Activated naive CD8-positive, alpha-beta T cell treated with anti-CD3 and anti-CD28 coated beads, Interleukin-2, amount 10 ng/mL, durations not matched to agents 7 days and 5 days (primary cell): ENCODE data around the gene HIGD1A. TPM values are rescaled to one million over a fixed set of nuclear protein-coding genes. Genes with fewer than 3 reads are reported as not detected.

Experiments used
- ATAC-seq: fragments of 150-1000 bp; cut with Tn5 transposase; one replicate; pipeline ENCODE4 v1.10.0; 2021; ENCODE audit warnings: low read depth, moderate library complexity
- POLR2A ChIA-PET: fragments of 350-600 bp; sonication (Branson Sonifier 250); formaldehyde crosslinking; loops from one replicate; lab custom pipeline; 2021; ENCODE audit warnings: antibody characterized with exemption; lab: Charles Lee
- DNase-seq: peaks from one replicate; pipeline ENCODE4 v3.0.0; 2021
- H3K27ac Mint-ChIP-seq: one replicate; pipeline ENCODE4 v1.8.0; 2022; ENCODE audit warnings: mild to moderate bottlenecking, mixed read lengths
- H3K27me3 Mint-ChIP-seq: one replicate; pipeline ENCODE4 v1.8.0; 2022; ENCODE audit warnings: mild to moderate bottlenecking, moderate library complexity, mixed read lengths
- H3K36me3 Mint-ChIP-seq: one replicate; pipeline ENCODE4 v1.8.0; 2021; ENCODE audit warnings: mild to moderate bottlenecking, mixed read lengths
- H3K4me1 Mint-ChIP-seq: one replicate; pipeline ENCODE4 v1.8.0; 2021; ENCODE audit warnings: mixed read lengths
- H3K4me3 Mint-ChIP-seq: one replicate; pipeline ENCODE4 v1.8.0; 2022; ENCODE audit warnings: mild to moderate bottlenecking, moderate library complexity, mixed read lengths
- H3K9me3 Mint-ChIP-seq: one replicate; pipeline ENCODE4 v1.8.0; 2021; ENCODE audit warnings: mixed read lengths
- total RNA-seq, 2 experiments: library from RNA; stranded (reverse); gene quantifications; one replicate each; pipeline ENCODE4 v1.2.3, GENCODE V29; 2021

HIGD1A gene
- 10 to 100 TPM; 40.3 to 44.5 TPM for total RNA-seq

DNA sequence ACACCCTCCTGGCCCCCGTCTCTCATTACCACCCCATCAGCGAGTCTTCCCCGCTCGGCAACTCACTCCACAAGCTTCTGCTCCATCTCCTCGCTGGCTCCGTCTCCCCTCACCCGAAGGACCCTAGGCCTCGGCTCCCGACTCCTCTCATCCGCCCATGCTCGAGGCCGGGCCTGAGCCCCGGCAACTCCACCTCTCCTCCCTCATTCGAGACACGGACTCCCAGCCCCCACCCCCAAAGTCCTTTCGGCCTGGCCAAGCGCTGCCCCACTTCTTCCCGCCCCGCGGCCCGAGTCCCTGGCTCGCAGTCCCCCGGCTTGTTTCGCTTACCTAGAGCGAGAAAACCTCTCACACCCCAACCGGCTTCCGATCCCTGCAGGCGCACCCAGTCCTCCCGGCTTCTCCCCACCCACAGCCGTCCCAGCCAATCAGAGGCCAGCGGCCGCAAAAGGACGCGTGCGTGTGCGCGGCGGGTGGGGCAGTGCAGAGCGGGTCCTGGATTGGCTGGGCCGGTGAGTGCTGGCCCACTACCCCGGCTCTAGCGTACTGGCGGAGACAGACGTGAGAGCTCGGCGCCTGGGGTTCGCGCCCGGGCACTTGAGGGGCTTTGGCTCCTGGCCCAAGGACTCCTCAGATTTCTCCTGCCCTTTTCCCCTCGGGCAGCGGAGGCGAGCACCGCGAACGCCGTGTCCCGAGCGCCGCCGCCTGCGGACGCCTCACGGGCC, at the start of gene HIGD1A:
Gene HIGD1A, minus strand, starts transcription at position 385 of the 725 bp plus-strand sequence. CDS start 10,237 bp downstream, outside the sequence.
- ATAC-seq, result peak; percentile 100
- POLR2A ChIA-PET, result interaction anchor here (0.8 to 2.2 kb wide), 7 partner anchors 9 to 791 kb away, joined by 3 to 11 read pairs (median 3); partner anchors contain the start of gene NKTR
- peak within 1 kb of the TSS; percentile 98 for H3K4me3 Mint-ChIP-seq
- peak within 1 kb of the TSS; percentile 94 for H3K27ac Mint-ChIP-seq
- peaks cover 14% of the 10 kb centered on the region for H3K36me3 Mint-ChIP-seq
- peaks cover 2% of the 10 kb centered on the region for H3K9me3 Mint-ChIP-seq
- DNase-seq, result peak; percentile 91
- H3K4me1 Mint-ChIP-seq, result peaks cover 35% of the 10 kb centered on the region
- H3K27me3 Mint-ChIP-seq, result peaks cover 25% of the 10 kb centered on the region

DNA sequence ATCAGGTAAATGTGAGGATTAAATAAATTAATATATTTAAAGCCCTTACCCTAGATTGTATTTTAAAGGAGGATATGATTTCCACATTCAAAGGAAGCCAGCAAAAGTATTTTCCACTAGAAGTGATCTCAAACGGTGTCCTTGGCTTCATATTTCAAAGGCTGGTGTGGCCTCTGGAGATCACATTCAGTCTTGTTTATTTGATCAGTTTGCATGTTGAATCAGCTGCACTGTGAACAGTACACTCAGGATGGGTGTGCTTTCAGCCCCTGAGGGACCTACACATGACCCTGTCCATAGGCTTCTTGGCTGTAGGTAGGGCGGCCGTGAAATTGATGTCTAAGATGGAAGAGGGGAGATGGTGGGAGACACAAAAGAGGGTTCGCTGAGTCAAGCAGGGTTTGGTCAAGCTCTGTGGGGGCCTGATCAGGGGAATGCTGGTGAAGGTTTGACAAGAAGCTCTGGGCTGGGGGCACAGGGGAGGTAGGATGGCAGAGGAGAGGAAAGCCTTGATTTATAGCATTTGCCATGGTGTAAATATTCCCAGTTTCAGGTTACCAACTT, 49.5 kb upstream of the HIGD1A start:
- H3K36me3 Mint-ChIP-seq, result peaks cover 3% of the 10 kb centered on the region

DNA sequence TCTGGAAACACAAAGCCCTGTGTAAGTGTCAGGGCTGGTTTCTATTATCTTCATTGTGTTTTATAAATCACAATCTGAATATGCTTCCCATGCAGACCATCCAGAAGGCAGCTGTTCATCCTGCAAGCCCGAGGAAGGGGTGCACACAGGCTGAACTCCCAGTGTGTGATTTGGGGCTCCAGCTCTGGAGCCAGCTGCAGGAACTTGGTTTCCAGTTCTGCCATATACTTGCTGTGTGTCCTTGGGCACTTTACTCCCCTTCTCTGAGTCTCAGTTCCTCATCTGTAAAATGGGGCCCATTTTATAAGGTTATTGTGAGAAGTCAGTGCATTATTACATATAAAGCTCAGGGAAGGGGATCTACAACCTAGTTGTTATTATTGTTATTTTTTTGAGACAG, 48.8 kb upstream of the HIGD1A start:
- H3K4me1 Mint-ChIP-seq, result peaks cover 5% of the 10 kb centered on the region
- H3K4me3 Mint-ChIP-seq, result no peak overlapping the region
- ATAC-seq (no peak), DNase-seq (no peak)
- no peak overlapping the region for H3K27ac Mint-ChIP-seq
- no peaks in the 10 kb centered on the region for H3K27me3 Mint-ChIP-seq
- no peaks in the 10 kb centered on the region for H3K9me3 Mint-ChIP-seq
- H3K36me3 Mint-ChIP-seq, result no peaks in the 10 kb centered on the region
- POLR2A ChIA-PET, result no interaction called here

More for the DNA sequence above, 49.5 kb upstream of the HIGD1A start:
- H3K4me3 Mint-ChIP-seq, result no peak overlapping the region
- DNase-seq (no peak), ATAC-seq (no peak)
- peaks cover 4% of the 10 kb centered on the region for H3K4me1 Mint-ChIP-seq
- H3K9me3 Mint-ChIP-seq, result peaks cover 2% of the 10 kb centered on the region
- H3K27ac Mint-ChIP-seq, result no peak overlapping the region
- peaks cover 2% of the 10 kb centered on the region for H3K27me3 Mint-ChIP-seq
- POLR2A ChIA-PET, result no interaction called here

DNA sequence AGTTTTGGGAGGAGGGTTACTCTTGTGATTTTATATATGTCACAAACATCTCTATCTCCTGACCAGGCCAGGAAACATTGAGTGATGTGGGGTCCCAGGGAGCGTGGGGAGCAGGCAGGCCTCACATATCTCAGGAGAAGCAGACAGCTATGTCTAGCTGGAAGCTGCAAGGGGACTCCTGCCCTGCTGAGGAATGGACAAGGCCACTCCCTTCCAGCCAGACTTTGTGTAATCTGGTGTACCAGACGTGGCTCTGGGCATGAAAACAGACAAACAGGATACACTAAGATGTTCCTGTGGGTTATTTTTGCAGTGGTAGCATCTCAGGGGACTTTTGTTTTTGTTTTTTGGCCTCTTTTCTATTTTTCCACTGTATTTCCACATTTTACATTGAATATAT, 48.2 kb upstream of the HIGD1A start:
- no peaks in the 10 kb centered on the region for H3K9me3 Mint-ChIP-seq
- DNase-seq (no peak), ATAC-seq (no peak)
- peaks cover 3% of the 10 kb centered on the region for H3K36me3 Mint-ChIP-seq
- H3K4me3 Mint-ChIP-seq, result no peak overlapping the region
- POLR2A ChIA-PET, result no interaction called here
- H3K4me1 Mint-ChIP-seq, result peaks cover 9% of the 10 kb centered on the region
- H3K27me3 Mint-ChIP-seq, result no peaks in the 10 kb centered on the region
- H3K27ac Mint-ChIP-seq, result no peak overlapping the region

DNA sequence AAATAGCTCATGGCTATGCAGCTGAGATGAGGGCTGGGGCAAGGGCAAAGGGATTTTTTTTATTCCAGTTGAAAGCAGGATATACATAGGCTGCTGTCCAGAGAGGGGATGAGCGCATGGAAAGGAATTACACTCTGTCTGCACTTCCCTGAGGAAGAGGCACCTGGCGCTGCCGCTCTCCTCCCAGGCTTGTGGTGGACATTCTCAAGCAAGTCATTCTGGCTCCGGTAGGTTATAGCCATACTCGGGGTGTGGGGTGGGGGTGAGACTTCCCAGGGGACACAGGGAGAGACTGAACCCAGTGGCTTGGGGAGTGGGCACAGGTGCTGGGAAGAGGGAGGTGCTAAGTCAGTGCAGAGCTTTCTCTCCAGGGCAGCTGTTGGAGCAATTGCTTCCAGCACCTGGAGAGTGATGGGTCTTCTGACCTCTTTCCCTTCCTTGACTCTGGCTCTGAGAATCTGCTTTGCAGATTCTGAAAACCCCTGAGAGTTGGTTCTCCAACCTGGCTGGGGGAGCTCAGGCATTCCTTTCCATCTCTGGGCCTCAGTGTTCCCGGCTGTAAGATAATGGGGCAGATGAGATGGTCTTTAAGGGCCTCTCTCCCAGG, 47.0 kb upstream of the HIGD1A start:
- no peak for ATAC-seq
- DNase-seq, result no peak
- Mint-ChIP-seq H3K27me3 (no peaks in the 10 kb centered on the region), H3K36me3 (peaks cover 5% of the 10 kb centered on the region), H3K27ac (no peak overlapping the region), H3K9me3 (no peaks in the 10 kb centered on the region), H3K4me3 (no peak overlapping the region), H3K4me1 (peaks cover 20% of the 10 kb centered on the region)
- POLR2A ChIA-PET, result no interaction called here

DNA sequence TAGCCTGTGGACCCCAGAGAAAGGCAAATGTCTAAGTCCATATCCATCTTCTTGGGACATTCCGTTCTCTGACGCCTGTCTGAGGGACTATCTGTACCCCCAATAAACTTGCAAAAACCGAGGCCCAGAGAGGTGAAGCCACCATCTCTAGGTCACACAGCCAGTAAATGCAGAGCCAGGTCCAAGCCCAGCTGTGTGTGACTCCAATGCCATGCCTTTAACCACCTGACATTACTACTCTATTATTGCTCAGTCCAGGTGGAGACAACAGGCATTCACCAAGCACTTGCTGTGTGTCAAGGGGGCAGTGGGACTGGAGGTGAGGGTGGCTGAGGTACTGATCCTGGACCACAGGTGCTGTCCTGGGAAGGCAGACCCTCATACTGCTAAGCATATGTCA, 46.0 kb upstream of the HIGD1A start:
- no peaks in the 10 kb centered on the region for H3K27me3 Mint-ChIP-seq
- POLR2A ChIA-PET, result no interaction called here
- DNase-seq (no peak), ATAC-seq (no peak)
- no peaks in the 10 kb centered on the region for H3K9me3 Mint-ChIP-seq
- H3K4me3 Mint-ChIP-seq, result no peak overlapping the region
- peaks cover 5% of the 10 kb centered on the region for H3K36me3 Mint-ChIP-seq
- peaks cover 21% of the 10 kb centered on the region for H3K4me1 Mint-ChIP-seq
- no peak overlapping the region for H3K27ac Mint-ChIP-seq

DNA sequence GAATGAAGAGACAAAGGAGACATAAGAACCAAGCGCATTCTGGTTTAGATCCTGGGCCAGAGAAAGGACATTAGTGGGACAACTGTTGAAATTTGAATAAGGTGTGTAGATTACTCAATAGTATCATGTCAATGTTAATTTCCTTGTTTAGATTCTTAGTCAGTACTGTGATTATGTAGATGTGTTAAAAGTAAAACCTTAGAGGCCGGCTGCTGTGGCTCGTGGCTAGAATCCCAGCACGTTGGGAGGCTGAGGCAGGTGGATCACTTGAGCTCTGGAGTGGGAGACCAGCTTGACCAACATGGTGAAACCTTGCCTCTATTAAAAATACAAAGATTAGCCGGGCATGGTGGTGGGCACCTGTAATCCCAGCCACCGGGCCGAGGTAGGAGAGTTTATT, 44.7 kb upstream of the HIGD1A start:
- DNase-seq (no peak), ATAC-seq (no peak)
- POLR2A ChIA-PET, result no interaction called here
- Mint-ChIP-seq H3K4me3 (no peak overlapping the region), H3K27ac (no peak overlapping the region), H3K4me1 (peaks cover 21% of the 10 kb centered on the region), H3K27me3 (no peaks in the 10 kb centered on the region), H3K36me3 (peaks cover 5% of the 10 kb centered on the region), H3K9me3 (no peaks in the 10 kb centered on the region)

DNA sequence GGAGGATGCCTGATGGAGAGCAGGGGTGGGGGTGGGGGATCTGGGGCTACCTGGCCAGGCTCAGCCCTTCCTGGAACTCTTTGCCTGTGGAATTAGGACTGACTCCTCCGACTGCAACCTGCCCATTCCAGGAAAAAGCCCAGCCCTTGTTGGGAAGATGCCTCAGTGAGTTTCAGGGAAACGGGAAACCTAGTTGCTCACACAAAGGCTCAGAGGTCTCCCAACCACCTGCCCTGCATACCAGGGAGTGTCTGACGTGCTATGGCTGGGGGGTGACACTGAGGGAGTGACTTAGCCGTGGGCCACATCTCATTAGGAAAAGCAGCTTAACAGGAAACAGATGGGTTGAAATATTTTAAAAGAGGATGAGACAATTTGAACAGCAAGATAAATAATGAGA, 43.4 kb upstream of the HIGD1A start:
- H3K36me3 Mint-ChIP-seq, result peaks cover 5% of the 10 kb centered on the region
- H3K4me3 Mint-ChIP-seq, result peak overlapping the region; percentile 80
- H3K27me3 Mint-ChIP-seq, result no peaks in the 10 kb centered on the region
- H3K4me1 Mint-ChIP-seq, result peaks cover 24% of the 10 kb centered on the region
- no peaks in the 10 kb centered on the region for H3K9me3 Mint-ChIP-seq
- no peak for DNase-seq
- peak overlapping the region; percentile 86 for H3K27ac Mint-ChIP-seq
- POLR2A ChIA-PET, result no interaction called here
- ATAC-seq, result no peak

DNA sequence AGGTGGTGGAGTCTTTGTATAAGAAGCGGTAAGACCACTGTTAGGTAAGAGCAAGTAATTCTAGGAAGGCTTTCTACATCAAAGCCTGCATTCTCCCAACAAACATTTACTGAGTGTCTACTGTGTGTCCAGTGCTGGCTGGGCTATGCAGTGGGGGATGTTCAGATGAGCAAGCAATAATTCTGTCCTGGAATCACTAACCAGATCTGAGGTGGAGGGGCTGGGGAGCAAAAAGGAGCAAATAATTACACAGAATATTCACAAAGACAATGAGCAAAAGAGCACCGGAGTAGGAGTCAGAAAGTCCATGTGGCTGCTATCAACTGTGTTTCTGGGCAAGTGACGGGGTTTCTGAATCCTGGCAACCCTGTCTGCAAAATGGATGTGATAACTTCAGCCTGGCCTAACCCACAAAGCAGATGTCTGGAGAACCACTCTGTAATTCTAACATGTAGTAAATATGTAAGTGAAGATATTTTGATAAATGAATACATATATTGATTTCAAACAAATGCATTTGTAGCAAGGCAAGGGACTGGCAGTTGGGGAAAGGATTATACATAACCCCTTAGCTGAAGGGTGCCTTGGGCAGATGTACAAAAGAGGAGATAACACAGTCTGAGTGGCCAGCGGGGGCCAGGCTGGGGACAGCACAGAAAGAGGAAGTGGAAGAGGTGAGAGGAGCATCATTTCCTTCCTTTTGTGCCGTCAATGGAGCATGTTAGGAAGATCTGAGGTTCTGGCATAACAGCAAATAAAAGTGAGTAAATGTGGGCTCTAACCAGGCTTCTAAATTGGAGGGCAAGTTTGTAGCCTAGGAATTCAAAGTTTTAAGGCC, 42.6 kb upstream of the HIGD1A start:
- DNase-seq (no peak), ATAC-seq (peak; percentile 85)
- POLR2A ChIA-PET, result no interaction called here
- Mint-ChIP-seq H3K36me3 (peaks cover 5% of the 10 kb centered on the region), H3K4me3 (peak overlapping the region; percentile 80), H3K27ac (peak overlapping the region; percentile 86), H3K4me1 (peaks cover 24% of the 10 kb centered on the region), H3K27me3 (no peaks in the 10 kb centered on the region), H3K9me3 (no peaks in the 10 kb centered on the region)

DNA sequence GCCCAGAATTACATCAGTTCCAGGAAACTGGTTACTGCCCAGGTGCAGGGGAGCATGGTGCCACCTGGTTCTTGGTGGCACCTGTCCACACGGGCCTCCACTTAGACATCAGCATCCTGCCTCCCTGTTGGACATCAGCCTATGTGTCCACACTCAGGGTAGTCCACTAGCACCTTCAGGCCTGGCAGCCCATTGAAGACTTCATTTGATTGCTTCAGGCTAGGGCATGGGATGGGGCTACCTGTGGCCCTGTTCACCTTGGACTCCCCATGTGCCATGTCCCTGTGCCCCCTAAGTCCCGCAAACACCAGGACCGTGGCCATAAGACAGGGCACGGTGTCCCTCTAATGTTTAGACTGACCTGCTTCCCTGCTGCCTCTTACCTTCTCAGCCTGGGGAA, 40.5 kb upstream of the HIGD1A start:
- no peak overlapping the region for H3K4me3 Mint-ChIP-seq
- no peaks in the 10 kb centered on the region for H3K9me3 Mint-ChIP-seq
- POLR2A ChIA-PET, result no interaction called here

DNA sequence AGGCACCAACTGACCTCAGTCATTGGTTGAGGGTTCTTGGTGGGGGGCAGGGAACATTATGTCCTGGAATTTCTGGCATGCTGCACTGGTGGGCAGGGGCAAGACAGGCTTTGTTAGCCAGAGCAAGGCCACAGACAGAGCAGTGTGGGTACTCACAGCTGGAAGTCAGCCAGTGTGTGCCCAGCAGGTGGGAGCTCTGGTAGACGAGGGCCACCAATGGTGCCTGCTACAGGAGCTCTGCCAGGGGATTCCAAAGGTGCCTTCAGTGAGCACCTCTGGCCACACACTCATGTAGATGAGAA, 40.1 kb upstream of the HIGD1A start:
- Mint-ChIP-seq H3K4me3 (no peak overlapping the region), H3K4me1 (peaks cover 27% of the 10 kb centered on the region), H3K9me3 (no peaks in the 10 kb centered on the region), H3K36me3 (peaks cover 5% of the 10 kb centered on the region), H3K27ac (no peak overlapping the region), H3K27me3 (no peaks in the 10 kb centered on the region)
- ATAC-seq (no peak), DNase-seq (no peak)
- POLR2A ChIA-PET, result no interaction called here

More for the DNA sequence above, 40.5 kb upstream of the HIGD1A start:
- H3K4me1 Mint-ChIP-seq, result peaks cover 24% of the 10 kb centered on the region
- no peak for ATAC-seq
- DNase-seq, result no peak
- no peaks in the 10 kb centered on the region for H3K27me3 Mint-ChIP-seq
- H3K36me3 Mint-ChIP-seq, result peaks cover 5% of the 10 kb centered on the region
- H3K27ac Mint-ChIP-seq, result no peak overlapping the region

DNA sequence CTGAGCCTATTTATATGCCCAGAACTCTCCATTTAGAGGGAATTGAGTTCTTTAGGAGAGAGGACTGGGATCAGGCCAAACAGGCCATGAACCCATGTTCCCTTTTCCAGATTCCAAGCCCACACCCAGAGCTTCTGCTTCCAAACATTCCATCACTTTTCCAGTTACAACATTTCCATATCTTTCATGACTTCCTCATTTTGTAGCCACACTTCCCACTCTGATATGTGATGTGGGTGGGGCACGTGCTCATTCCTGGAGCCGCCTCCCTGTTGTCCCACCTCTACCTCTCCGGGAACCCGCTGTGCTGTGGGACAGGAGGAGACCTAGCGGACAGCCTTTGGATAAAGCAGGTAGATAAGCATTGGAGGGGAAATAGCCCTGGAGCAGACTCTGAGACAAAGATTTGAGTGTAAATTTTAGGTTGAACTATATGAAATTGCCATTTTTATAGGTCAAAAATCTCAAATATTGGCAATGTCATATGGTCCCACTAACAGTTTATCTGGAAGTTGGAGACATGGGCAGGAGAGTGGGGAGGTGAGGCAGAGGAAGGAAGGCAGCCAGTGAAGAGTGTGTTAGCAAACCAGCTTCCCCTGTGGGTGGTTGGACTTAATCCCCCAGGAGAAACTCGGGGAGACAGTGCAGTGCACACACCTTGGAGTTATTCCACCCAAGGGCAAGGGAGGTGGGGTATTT, 39.6 kb upstream of the HIGD1A start:
- H3K27me3 Mint-ChIP-seq, result no peaks in the 10 kb centered on the region
- H3K4me1 Mint-ChIP-seq, result peaks cover 24% of the 10 kb centered on the region
- no peak for ATAC-seq
- DNase-seq, result no peak
- H3K9me3 Mint-ChIP-seq, result no peaks in the 10 kb centered on the region
- POLR2A ChIA-PET, result no interaction called here
- H3K27ac Mint-ChIP-seq, result no peak overlapping the region
- peaks cover 5% of the 10 kb centered on the region for H3K36me3 Mint-ChIP-seq
- no peak overlapping the region for H3K4me3 Mint-ChIP-seq

DNA sequence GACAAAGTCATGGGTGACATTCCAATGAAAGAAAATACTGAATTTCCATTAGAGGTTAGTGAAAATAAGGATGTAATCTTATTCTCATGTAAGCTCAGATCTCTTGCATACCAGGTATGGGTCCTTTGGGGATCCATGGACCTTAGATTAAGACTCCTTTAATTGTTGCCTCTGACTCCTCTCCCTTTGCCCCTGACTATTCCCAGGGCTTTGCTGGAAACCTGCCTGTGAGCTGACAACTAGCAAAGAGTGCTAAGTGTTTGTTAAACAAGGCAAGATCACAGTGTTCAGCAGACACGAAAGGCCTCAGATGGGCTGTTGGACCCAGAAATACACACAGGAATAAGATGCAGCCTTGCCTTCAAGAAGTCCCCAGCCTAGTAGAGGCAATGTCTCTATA, 37.0 kb upstream of the HIGD1A start:
- H3K9me3 Mint-ChIP-seq, result no peaks in the 10 kb centered on the region
- DNase-seq (no peak), ATAC-seq (no peak)
- peaks cover 7% of the 10 kb centered on the region for H3K4me1 Mint-ChIP-seq
- no peaks in the 10 kb centered on the region for H3K36me3 Mint-ChIP-seq
- no peak overlapping the region for H3K27ac Mint-ChIP-seq
- no peak overlapping the region for H3K4me3 Mint-ChIP-seq
- H3K27me3 Mint-ChIP-seq, result peaks cover 3% of the 10 kb centered on the region
- POLR2A ChIA-PET, result no interaction called here
